PC-9 (cell line): ENCODE data around the gene MGAT3. TPM values are rescaled to one million over a fixed set of nuclear protein-coding genes. Genes with fewer than 3 reads are reported as not detected.

Source experiments
- BruUV-seq: library from RNA; stranded (reverse); fragments of 400-500 nt; replicated peaks from 2 replicates; lab custom pipeline; 2021; lab: Mats Ljungman, UMichigan
- CTCF ChIA-PET: fragments of 300-600 bp; sonication (Branson Sonifier 250); formaldehyde crosslinking; loops from one replicate; lab custom pipeline; 2022; ENCODE audit warnings: antibody characterized with exemption; lab: Charles Lee
- POLR2A ChIA-PET: fragments of 300-600 bp; sonication (Branson Sonifier 250); formaldehyde crosslinking; loops from one replicate; lab custom pipeline; 2022; ENCODE audit warnings: antibody characterized with exemption; ENCODE audit not compliant: unreplicated experiment; lab: Charles Lee
- DNase-seq, 2 experiments: peaks; one replicate each; pipeline versions ENCODE4 v3.0.0 to v3.0.0-alpha.2; 2015 to 2022; ENCODE audit warnings: mixed read lengths in 1 of 2
- H2AFZ ChIP-seq: fragments of 200-600 bp; sonication (generic); 2 replicates; pipeline ENCODE4 v1.8.1; 2017; ENCODE audit warnings: antibody characterized with exemption
- H3F3A ChIP-seq: fragments of 200-600 bp; sonication (generic); 2 replicates; pipeline ENCODE4 v1.8.1; 2017; ENCODE audit warnings: antibody characterized with exemption, mild to moderate bottlenecking, low read depth; ENCODE audit not compliant: insufficient read depth
- H3K27ac ChIP-seq: fragments of 200-600 bp; sonication (generic); 2 replicates; pipeline ENCODE4 v1.6.1; 2016; ENCODE audit warnings: mixed run types
- H3K27me3 ChIP-seq: fragments of 200-600 bp; sonication (generic); 2 replicates; pipeline ENCODE4 v1.6.1; 2016; ENCODE audit warnings: low read depth, mixed run types; ENCODE audit not compliant: insufficient read depth
- H3K36me3 ChIP-seq: fragments of 200-600 bp; sonication (generic); 2 replicates; pipeline ENCODE4 v1.6.1; 2016; ENCODE audit warnings: low read depth, mixed run types
- H3K4me1 ChIP-seq: fragments of 200-600 bp; sonication (generic); replicated peaks from 2 replicates; pipeline ENCODE4 v1.6.1; 2016; ENCODE audit warnings: mixed run types; ENCODE audit not compliant: insufficient read depth
- H3K4me2 ChIP-seq: fragments of 200-600 bp; sonication (generic); 2 replicates; pipeline ENCODE4 v1.6.1; 2017; ENCODE audit warnings: mixed run types
- H3K4me3 ChIP-seq: fragments of 200-600 bp; sonication (generic); 2 replicates; pipeline ENCODE4 v1.6.1; 2016; ENCODE audit warnings: mixed run types
- H3K79me2 ChIP-seq: fragments of 200-600 bp; sonication (generic); 2 replicates; pipeline ENCODE4 v1.6.1; 2017; ENCODE audit warnings: low read depth, mixed run types
- H3K9me2 ChIP-seq: fragments of 200-600 bp; sonication (generic); 2 replicates; pipeline ENCODE4 v1.8.1; 2017; ENCODE audit warnings: mild to moderate bottlenecking; ENCODE audit not compliant: insufficient read depth
- H3K9me3 ChIP-seq: fragments of 200-600 bp; sonication (generic); 2 replicates; pipeline ENCODE4 v1.8.1; 2016; ENCODE audit warnings: low read depth; ENCODE audit not compliant: insufficient read depth
- H4K20me1 ChIP-seq: fragments of 200-600 bp; sonication (generic); 2 replicates; pipeline ENCODE4 v1.8.1; 2017; ENCODE audit not compliant: insufficient read depth
- EZH2 ChIP-seq: fragments of 200-600 bp; sonication (generic); IDR thresholded peaks from 2 replicates; pipeline ENCODE4 v1.8.0; 2017; ENCODE audit warnings: antibody characterized with exemption, low read depth
- intact Hi-C: fragments of 100-400 bp; cut with micrococcal nuclease; formaldehyde crosslinking; loops from one replicate; pipeline ENCODE4 v1.10.0; 2022; ENCODE audit not compliant: unreplicated experiment
- total RNA-seq: library from RNA; stranded (reverse); gene quantifications from 2 replicates; pipeline ENCODE4 v1.2.3, GENCODE V29; 2021
- TF ChIP-seq, protein P1 (sequence below): fragments of 200-600 bp; sonication (generic); conservative IDR thresholded peaks from 2 replicates; pipeline ENCODE4 v1.6.1; 2017; ENCODE audit warnings: mixed run types, antibody characterized with exemption, mild to moderate bottlenecking, moderate library complexity

MGAT3 gene
- total RNA-seq, 1 experiment from 2014 or later, result not detected

DNA sequence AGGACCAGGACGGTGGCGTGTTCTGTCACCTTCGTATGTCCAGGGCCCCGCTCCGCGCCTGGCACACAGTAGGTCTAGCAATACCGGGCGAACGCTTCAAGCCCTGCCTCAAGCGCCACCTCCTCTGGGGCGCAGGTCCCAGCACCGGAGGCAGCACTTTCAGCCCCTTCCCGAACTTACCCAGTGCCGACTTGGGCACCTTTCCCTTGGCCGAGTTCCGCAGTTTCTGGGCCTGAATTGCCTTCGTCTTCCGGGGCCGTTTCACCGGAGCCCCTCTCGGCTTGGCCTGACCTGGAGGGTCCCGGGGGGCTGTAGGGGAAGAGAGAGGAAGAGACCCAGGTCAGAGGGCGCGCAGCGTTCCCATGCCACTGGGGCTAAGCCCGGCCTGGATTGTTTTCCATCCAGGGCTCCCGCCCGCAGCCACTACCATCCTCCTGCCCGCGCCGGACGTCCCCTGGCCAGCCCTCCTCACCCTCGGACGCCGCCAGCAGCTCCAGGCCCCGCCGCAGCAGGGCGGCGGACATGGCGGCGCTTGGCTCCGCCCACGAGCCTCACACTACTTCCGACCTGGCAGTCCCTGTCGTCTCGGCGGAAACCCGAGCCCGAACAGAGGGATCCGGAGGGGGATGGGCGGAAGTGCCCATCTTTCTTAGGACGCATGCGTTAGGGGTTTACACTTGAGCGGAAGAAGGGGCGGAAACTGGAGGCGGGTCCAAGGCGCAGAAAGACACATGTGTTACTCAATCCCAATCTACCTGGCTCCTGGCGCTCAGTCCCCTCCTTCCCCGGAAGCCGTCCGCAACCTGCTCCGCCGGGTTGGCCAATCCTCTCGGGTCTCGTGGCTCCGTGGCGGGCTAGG is 75.6 kb downstream of the MGAT3 start, which contains the start of gene RPS19BP1:
Gene RPS19BP1 (minus strand): TSS at position 534 of the 859 bp plus-strand sequence. CDS start 10 bp downstream, at position 524.
- no peaks in the 10 kb centered on the region for H3K9me3 ChIP-seq
- H3K79me2 ChIP-seq, result peaks cover 34% of the 10 kb centered on the region
- 0 out of 2 replicates have a peak, but pooled peaks cover 4% of the 10 kb centered on the region for H3K36me3 ChIP-seq
- CTCF ChIA-PET, result no interaction called here
- intact Hi-C loops, result loop anchor here (1.0 to 2.0 kb wide), 3 partner anchors 31 to 814 kb away; partner anchors contain the start of gene ADSL
- peak within 1 kb of the TSS; percentile 82 for H3K4me2 ChIP-seq
- H3K27ac ChIP-seq, result peak within 1 kb of the TSS; percentile 30
- H3K4me1 ChIP-seq, result peaks cover 44% of the 10 kb centered on the region
- peaks cover 19% of the 10 kb centered on the region for H4K20me1 ChIP-seq
- POLR2A ChIA-PET, result interaction anchor here (0.6 kb wide), 2 partner anchors 324 to 511 kb away, joined by 3 to 4 read pairs; no protein-coding TSS in a partner anchor
- H3K9me2 ChIP-seq, result no peaks in the 10 kb centered on the region
- H3K4me3 ChIP-seq, result peak within 1 kb of the TSS; percentile 87
- peak within 1 kb of the TSS; percentile 97 for H2AFZ ChIP-seq
- no TSS peak for BruUV-seq
- peaks cover 53% of the 10 kb centered on the region for H3F3A ChIP-seq
- no peaks in the 10 kb centered on the region for H3K27me3 ChIP-seq
- DNase-seq, result peak; percentile 100
- TF ChIP-seq EZH2, result no peak
- TF ChIP-seq, protein P1, sequence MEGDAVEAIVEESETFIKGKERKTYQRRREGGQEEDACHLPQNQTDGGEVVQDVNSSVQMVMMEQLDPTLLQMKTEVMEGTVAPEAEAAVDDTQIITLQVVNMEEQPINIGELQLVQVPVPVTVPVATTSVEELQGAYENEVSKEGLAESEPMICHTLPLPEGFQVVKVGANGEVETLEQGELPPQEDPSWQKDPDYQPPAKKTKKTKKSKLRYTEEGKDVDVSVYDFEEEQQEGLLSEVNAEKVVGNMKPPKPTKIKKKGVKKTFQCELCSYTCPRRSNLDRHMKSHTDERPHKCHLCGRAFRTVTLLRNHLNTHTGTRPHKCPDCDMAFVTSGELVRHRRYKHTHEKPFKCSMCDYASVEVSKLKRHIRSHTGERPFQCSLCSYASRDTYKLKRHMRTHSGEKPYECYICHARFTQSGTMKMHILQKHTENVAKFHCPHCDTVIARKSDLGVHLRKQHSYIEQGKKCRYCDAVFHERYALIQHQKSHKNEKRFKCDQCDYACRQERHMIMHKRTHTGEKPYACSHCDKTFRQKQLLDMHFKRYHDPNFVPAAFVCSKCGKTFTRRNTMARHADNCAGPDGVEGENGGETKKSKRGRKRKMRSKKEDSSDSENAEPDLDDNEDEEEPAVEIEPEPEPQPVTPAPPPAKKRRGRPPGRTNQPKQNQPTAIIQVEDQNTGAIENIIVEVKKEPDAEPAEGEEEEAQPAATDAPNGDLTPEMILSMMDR, result peak; percentile 24; the same call in 1 of the 2 replicates

GRCh38 chr22:39534092-39534506 is 77.3 kb downstream of the MGAT3 start:
- CTCF ChIA-PET, result interaction anchor here (0.6 to 2.1 kb wide), 7 partner anchors 40 to 1059 kb away, joined by 3 to 11 read pairs (median 3); partner anchors contain the start of gene TAB1
- H2AFZ ChIP-seq, result peak overlapping the region; percentile 61; the same call in 1 of the 2 replicates
- H3F3A ChIP-seq, result peaks cover 38% of the 10 kb centered on the region; the same call in 1 of the 2 replicates
- no peaks in the 10 kb centered on the region for H3K9me2 ChIP-seq
- BruUV-seq, result no TSS peak
- peaks cover 28% of the 10 kb centered on the region for H3K4me1 ChIP-seq
- no peaks in the 10 kb centered on the region for H3K9me3 ChIP-seq
- H3K36me3 ChIP-seq, result no peaks in the 10 kb centered on the region
- intact Hi-C loops, result loop anchor here (1.0 kb wide), 1 partner anchor 490 kb away; no protein-coding TSS in a partner anchor
- no peak for DNase-seq
- peaks cover 28% of the 10 kb centered on the region for H3K79me2 ChIP-seq
- H4K20me1 ChIP-seq, result 0 out of 2 replicates have a peak, but pooled peaks cover 3% of the 10 kb centered on the region
- POLR2A ChIA-PET, result no interaction called here
- H3K27me3 ChIP-seq, result no peaks in the 10 kb centered on the region
- H3K4me2 ChIP-seq, result peak overlapping the region; percentile 73
- H3K27ac ChIP-seq, result no peak overlapping the region
- H3K4me3 ChIP-seq, result no peak overlapping the region
- no peak for TF ChIP-seq EZH2

DNA sequence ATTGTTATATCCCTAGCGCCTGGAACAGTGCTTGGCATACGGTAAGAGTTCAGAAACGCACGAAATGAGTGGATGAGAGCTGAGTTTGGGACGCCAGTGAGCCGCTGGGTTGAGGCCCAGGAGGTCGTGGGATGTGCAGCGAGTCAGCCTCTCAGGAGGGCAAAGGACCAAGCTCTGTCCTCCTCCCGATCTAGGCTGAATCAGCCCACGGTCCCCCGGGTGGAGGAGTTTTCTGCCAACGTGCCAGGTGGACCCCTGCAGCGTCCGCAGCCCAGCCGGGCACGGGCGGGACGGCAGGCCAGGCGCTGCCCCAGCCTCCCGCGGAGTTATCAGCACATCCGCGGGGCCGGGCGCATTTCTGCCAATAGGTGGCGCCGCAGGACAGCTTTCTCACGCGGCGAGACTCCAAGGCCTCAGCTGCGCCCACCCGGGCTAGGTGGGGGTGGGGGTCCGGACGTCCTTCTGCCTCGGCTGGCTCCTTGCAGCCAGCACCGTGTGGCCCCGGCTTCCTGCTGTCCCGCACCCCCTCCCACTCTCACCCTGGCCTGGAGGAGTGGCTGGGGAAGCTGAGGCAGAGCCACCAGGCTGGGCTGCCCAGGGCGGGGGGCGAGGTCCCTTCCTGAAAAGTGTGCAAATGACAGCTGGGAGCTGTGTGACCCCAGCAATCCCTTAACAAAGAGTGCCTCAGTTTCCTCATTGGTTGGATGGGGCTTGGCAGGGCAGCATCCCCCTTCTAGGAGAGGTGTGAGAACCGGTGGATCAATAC is 78.0 kb downstream of the MGAT3 start:
- no peaks in the 10 kb centered on the region for H3K27me3 ChIP-seq
- peak overlapping the region; percentile 10; the same call in 1 of the 2 replicates for H3K4me3 ChIP-seq
- no peaks in the 10 kb centered on the region for H3K36me3 ChIP-seq
- peaks cover 24% of the 10 kb centered on the region for H3K4me1 ChIP-seq
- peaks cover 26% of the 10 kb centered on the region for H3K79me2 ChIP-seq
- H3K27ac ChIP-seq, result no peak overlapping the region
- H3K4me2 ChIP-seq, result peak overlapping the region; percentile 73
- peaks cover 34% of the 10 kb centered on the region; the same call in 1 of the 2 replicates for H3F3A ChIP-seq
- peak; percentile 58 to 78 for DNase-seq
- no peak for TF ChIP-seq EZH2
- TF ChIP-seq, protein P1, result peak; percentile 100
- no peaks in the 10 kb centered on the region for H3K9me3 ChIP-seq
- intact Hi-C loops, result loop anchor here (1.0 kb wide), 1 partner anchor 490 kb away; no protein-coding TSS in a partner anchor
- BruUV-seq, result no TSS peak
- POLR2A ChIA-PET, result no interaction called here
- H2AFZ ChIP-seq, result peak overlapping the region; percentile 61
- 0 out of 2 replicates have a peak, but pooled peaks cover 3% of the 10 kb centered on the region for H4K20me1 ChIP-seq
- H3K9me2 ChIP-seq, result no peaks in the 10 kb centered on the region
- CTCF ChIA-PET, result interaction anchor here (0.6 to 2.1 kb wide), 9 partner anchors 41 to 1059 kb away, joined by 3 to 11 read pairs (median 3); partner anchors contain the start of gene TAB1
